ENCODE results near the gene FAM25G.

FAM25G gene

GRCh38 chr10:47444047-47444446 is 47.5 kb downstream of the FAM25G start:
- ChIA-PET CTCF (no interaction called here), POLR2A (no interaction called here)
- TF ChIP-seq LEF1 (IDR thresholded peaks at IDR 0.05; ENCODE audit: borderline replicate concordance), result no peak
- no peak for TF ChIP-seq CTBP1 (IDR thresholded peaks at IDR 0.05; ENCODE audit: borderline replicate concordance)
- TF ChIP-seq TARDBP (IDR thresholded peaks at IDR 0.05), result no peak
- no peak for TF ChIP-seq FOXK2 (IDR thresholded peaks at IDR 0.05)
- no peak for TF ChIP-seq ZNF384 (IDR thresholded peaks at IDR 0.05)
- no peak for DNase-seq (ENCODE audit: extremely low spot score)

GRCh38 chr10:47443145-47443544 is 48.4 kb downstream of the FAM25G start:
- ChIA-PET CTCF (no interaction called here), POLR2A (no interaction called here)
- no peak for DNase-seq (ENCODE audit: extremely low spot score)
- no peak for TF ChIP-seq FOXM1 (IDR thresholded peaks at IDR 0.05; ENCODE audit: borderline replicate concordance)
- TF ChIP-seq PKNOX1 (IDR thresholded peaks at IDR 0.05), result no peak
- no peak for TF ChIP-seq ELF4 (IDR thresholded peaks at IDR 0.05)
- TF ChIP-seq NFRKB (IDR thresholded peaks at IDR 0.05), result no peak
- no peak for TF ChIP-seq LEF1 (IDR thresholded peaks at IDR 0.05; ENCODE audit: borderline replicate concordance)
- TF ChIP-seq HDGF (IDR thresholded peaks at IDR 0.05; ENCODE audit: borderline replicate concordance), result no peak
- TF ChIP-seq ZNF384 (IDR thresholded peaks at IDR 0.05), result no peak
- no peak for TF ChIP-seq ARNT (IDR thresholded peaks at IDR 0.05)
- no peak for TF ChIP-seq L3MBTL2 (conservative IDR thresholded peaks at IDR 0.05)
- no peak for TF ChIP-seq FOXK2 (IDR thresholded peaks at IDR 0.05)
- TF ChIP-seq CTBP1 (IDR thresholded peaks at IDR 0.05; ENCODE audit: borderline replicate concordance), result no peak
- TF ChIP-seq BHLHE40 (IDR thresholded peaks at IDR 0.05; ENCODE audit: borderline replicate concordance), result no peak
- TF ChIP-seq SUZ12 (IDR thresholded peaks at IDR 0.05), result no peak

GRCh38 chr10:47442351-47442750 is 49.1 kb downstream of the FAM25G start:
- ChIA-PET POLR2A (no interaction called here), CTCF (no interaction called here)
- no peak for TF ChIP-seq TARDBP (IDR thresholded peaks at IDR 0.05)
- no peak for TF ChIP-seq BHLHE40 (IDR thresholded peaks at IDR 0.05; ENCODE audit: borderline replicate concordance)
- no peak for TF ChIP-seq LEF1 (IDR thresholded peaks at IDR 0.05; ENCODE audit: borderline replicate concordance)
- no peak for TF ChIP-seq FOXM1 (IDR thresholded peaks at IDR 0.05; ENCODE audit: borderline replicate concordance)
- TF ChIP-seq ZNF384 (IDR thresholded peaks at IDR 0.05), result no peak
- TF ChIP-seq SP1 (IDR thresholded peaks at IDR 0.05), result no peak
- no peak for TF ChIP-seq FOXK2 (IDR thresholded peaks at IDR 0.05)
- no peak for TF ChIP-seq HDGF (IDR thresholded peaks at IDR 0.05; ENCODE audit: borderline replicate concordance)
- TF ChIP-seq ARNT (IDR thresholded peaks at IDR 0.05), result no peak
- no peak for DNase-seq (ENCODE audit: extremely low spot score)

- DNase-seq (ENCODE audit: extremely low spot score), result no peak
- ChIA-PET CTCF (no interaction called here), POLR2A (no interaction called here)
- TF ChIP-seq ELF4 (IDR thresholded peaks at IDR 0.05), result no peak
- no peak for TF ChIP-seq TARDBP (IDR thresholded peaks at IDR 0.05)
- no peak for TF ChIP-seq HDGF (IDR thresholded peaks at IDR 0.05; ENCODE audit: borderline replicate concordance)
- TF ChIP-seq L3MBTL2 (conservative IDR thresholded peaks at IDR 0.05), result no peak
- no peak for TF ChIP-seq FOXM1 (IDR thresholded peaks at IDR 0.05; ENCODE audit: borderline replicate concordance)
- TF ChIP-seq LEF1 (IDR thresholded peaks at IDR 0.05; ENCODE audit: borderline replicate concordance), result no peak
- no peak for TF ChIP-seq NFRKB (IDR thresholded peaks at IDR 0.05)
- no peak for TF ChIP-seq ZNF384 (IDR thresholded peaks at IDR 0.05)
- TF ChIP-seq CTBP1 (IDR thresholded peaks at IDR 0.05; ENCODE audit: borderline replicate concordance), result no peak
- TF ChIP-seq SP1 (IDR thresholded peaks at IDR 0.05), result no peak
- no peak for TF ChIP-seq FOXK2 (IDR thresholded peaks at IDR 0.05)
Measured at GRCh38 chr10:47441938-47442337, 49.6 kb downstream of the FAM25G start.

GRCh38 chr10:47440207-47440606 is 51.3 kb downstream of the FAM25G start:
- ChIA-PET POLR2A (no interaction called here), CTCF (no interaction called here)
- DNase-seq (ENCODE audit: extremely low spot score), result no peak
- no peak for TF ChIP-seq FOXA1 (IDR thresholded peaks at IDR 0.05)
- TF ChIP-seq SUZ12 (IDR thresholded peaks at IDR 0.05), result no peak
- TF ChIP-seq L3MBTL2 (conservative IDR thresholded peaks at IDR 0.05), result no peak
- TF ChIP-seq HDGF (IDR thresholded peaks at IDR 0.05; ENCODE audit: borderline replicate concordance), result no peak
- TF ChIP-seq LEF1 (IDR thresholded peaks at IDR 0.05; ENCODE audit: borderline replicate concordance), result no peak
- TF ChIP-seq TARDBP (IDR thresholded peaks at IDR 0.05), result no peak
- no peak for TF ChIP-seq BHLHE40 (IDR thresholded peaks at IDR 0.05; ENCODE audit: borderline replicate concordance)
- no peak for TF ChIP-seq ELF4 (IDR thresholded peaks at IDR 0.05)
- no peak for TF ChIP-seq PKNOX1 (IDR thresholded peaks at IDR 0.05)
- TF ChIP-seq ARNT (IDR thresholded peaks at IDR 0.05), result no peak
- TF ChIP-seq CTBP1 (IDR thresholded peaks at IDR 0.05; ENCODE audit: borderline replicate concordance), result no peak
- no peak for TF ChIP-seq FOXM1 (IDR thresholded peaks at IDR 0.05; ENCODE audit: borderline replicate concordance)
- TF ChIP-seq ZNF384 (IDR thresholded peaks at IDR 0.05), result no peak

- peak; percentile 61 for DNase-seq (ENCODE audit: extremely low spot score)
- CTCF ChIA-PET, result no interaction called here
- TF ChIP-seq HDGF (IDR thresholded peaks at IDR 0.05; ENCODE audit: borderline replicate concordance), result no peak
- TF ChIP-seq FOXA1 (IDR thresholded peaks at IDR 0.05), result no peak
- TF ChIP-seq FOXM1 (IDR thresholded peaks at IDR 0.05; ENCODE audit: borderline replicate concordance), result no peak
- no peak for TF ChIP-seq FOXK2 (IDR thresholded peaks at IDR 0.05)
- no peak for TF ChIP-seq LEF1 (IDR thresholded peaks at IDR 0.05; ENCODE audit: borderline replicate concordance)
- TF ChIP-seq PKNOX1 (IDR thresholded peaks at IDR 0.05), result no peak
- no peak for TF ChIP-seq CTBP1 (IDR thresholded peaks at IDR 0.05; ENCODE audit: borderline replicate concordance)
- TF ChIP-seq ZNF384 (IDR thresholded peaks at IDR 0.05), result no peak
- no peak for TF ChIP-seq ELF4 (IDR thresholded peaks at IDR 0.05)
- TF ChIP-seq BHLHE40 (IDR thresholded peaks at IDR 0.05; ENCODE audit: borderline replicate concordance), result no peak
- TF ChIP-seq TARDBP (IDR thresholded peaks at IDR 0.05), result no peak
- no peak for TF ChIP-seq SP1 (IDR thresholded peaks at IDR 0.05)
- no peak for TF ChIP-seq L3MBTL2 (conservative IDR thresholded peaks at IDR 0.05)
- TF ChIP-seq NFRKB (IDR thresholded peaks at IDR 0.05), result no peak
- no peak for TF ChIP-seq ARNT (IDR thresholded peaks at IDR 0.05)
- no peak for TF ChIP-seq SUZ12 (IDR thresholded peaks at IDR 0.05)
- POLR2A ChIA-PET, result no interaction called here
Measured at GRCh38 chr10:47438857-47439474, 52.5 kb downstream of the FAM25G start.

Measured in HEK293T (cell line).